VCaP (cell line): ENCODE measurements around the gene FAM78A.
"Not testable (repeated sequence)": the region's sequence is repeated elsewhere in the genome, so short reads cannot be mapped to it uniquely, and the experiment has no call there.

Experiments
- H3K27ac ChIP-seq: fragments of 450-650 bp; 2 replicates; pipeline ENCODE4 v1.5.1; 2017
- CTCF ChIP-seq: fragments of 450-650 bp; conservative IDR thresholded peaks from 2 replicates; pipeline ENCODE4 v1.5.1; 2017; ENCODE audit warnings: mild to moderate bottlenecking, moderate library complexity

The FAM78A gene

GRCh38 chr9:131252120-131252519 lies 24.2 kb downstream of the FAM78A start:
- TF ChIP-seq CTCF = no peak
- no peak overlapping the region for H3K27ac ChIP-seq

- H3K27ac ChIP-seq = no peak overlapping the region
- no peak for TF ChIP-seq CTCF
These were observed 29.7 kb downstream of the FAM78A start for GRCh38 chr9:131246618-131247017.

- H3K27ac ChIP-seq = not testable (repeated sequence)
These were observed 32.0 kb downstream of the FAM78A start for GRCh38 chr9:131244331-131244730.

- H3K27ac ChIP-seq = no peak overlapping the region
- no peak for TF ChIP-seq CTCF
These were observed 36.0 kb downstream of the FAM78A start for GRCh38 chr9:131240047-131240921.

- H3K27ac ChIP-seq = peak overlapping the region; percentile 78; the same call in 1 of the 2 replicates
- no peak for TF ChIP-seq CTCF
These were observed 36.9 kb downstream of the FAM78A start for GRCh38 chr9:131239161-131239975.

- TF ChIP-seq CTCF = no peak
- H3K27ac ChIP-seq = peak overlapping the region; percentile 78
These were observed 37.8 kb downstream of the FAM78A start for GRCh38 chr9:131238402-131239021.

- peak overlapping the region; percentile 78 for H3K27ac ChIP-seq
- TF ChIP-seq CTCF = no peak
These were observed 38.3 kb downstream of the FAM78A start for GRCh38 chr9:131237931-131238401.
